T-helper 2 cell treated with Interferon-gamma antibody and Interleukin-4, amounts not matched to agents 5 μg/mL and 100 μg/mL, for 36 hours (primary cell): ENCODE data around the gene PCP4.

Experiments
- DNase-seq: peaks from one replicate; pipeline ENCODE4 v3.0.0; 2021; ENCODE audit warnings: low spot score
- H3K27ac Mint-ChIP-seq: one replicate; pipeline ENCODE4 v1.8.0; 2021; ENCODE audit warnings: mild to moderate bottlenecking, mixed read lengths
- H3K27me3 Mint-ChIP-seq: one replicate; pipeline ENCODE4 v1.8.0; 2021; ENCODE audit warnings: low read depth, mixed read lengths
- H3K36me3 Mint-ChIP-seq: one replicate; pipeline ENCODE4 v1.8.0; 2021; ENCODE audit warnings: low read depth, mixed read lengths
- H3K4me1 Mint-ChIP-seq: one replicate; pipeline ENCODE4 v1.8.0; 2021; ENCODE audit warnings: low read depth, mixed read lengths
- H3K4me3 Mint-ChIP-seq: one replicate; pipeline ENCODE4 v1.8.0; 2022; ENCODE audit warnings: mild to moderate bottlenecking, moderate library complexity, mixed read lengths
- H3K9me3 Mint-ChIP-seq: one replicate; pipeline ENCODE4 v1.8.0; 2021; ENCODE audit warnings: mixed read lengths

The PCP4 gene

DNA sequence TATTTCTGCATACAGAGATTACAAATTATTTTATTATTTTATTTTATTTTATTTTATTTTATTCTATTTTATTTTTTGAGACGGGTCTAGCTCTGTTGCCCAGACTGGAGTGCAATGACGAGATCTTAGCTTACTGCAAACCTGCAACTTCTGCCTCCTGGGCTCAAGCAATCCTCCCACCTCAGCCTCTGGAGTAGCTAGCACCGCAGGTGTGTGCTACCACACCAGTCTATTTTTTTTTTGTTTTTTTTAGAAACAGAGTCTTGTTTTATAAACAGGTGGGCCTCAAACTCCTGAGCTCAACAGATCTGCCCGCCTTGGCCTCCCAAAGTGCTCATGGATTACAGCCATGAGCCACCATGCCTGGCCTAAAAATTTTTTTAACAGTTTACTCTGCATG lies 88.1 kb downstream of the PCP4 start:
- peaks cover 29% of the 10 kb centered on the region for H3K9me3 Mint-ChIP-seq
- no peak overlapping the region for H3K27ac Mint-ChIP-seq
- no peak overlapping the region for H3K4me3 Mint-ChIP-seq
- H3K27me3 Mint-ChIP-seq = no peaks in the 10 kb centered on the region
- DNase-seq = no peak
- no peaks in the 10 kb centered on the region for H3K36me3 Mint-ChIP-seq
- no peaks in the 10 kb centered on the region for H3K4me1 Mint-ChIP-seq

GRCh38 chr21:39956586-39956985 lies 89.3 kb downstream of the PCP4 start:
- Mint-ChIP-seq H3K27ac (no peak overlapping the region), H3K27me3 (no peaks in the 10 kb centered on the region), H3K36me3 (no peaks in the 10 kb centered on the region), H3K9me3 (peaks cover 23% of the 10 kb centered on the region), H3K4me3 (no peak overlapping the region), H3K4me1 (no peaks in the 10 kb centered on the region)
- no peak for DNase-seq

DNA sequence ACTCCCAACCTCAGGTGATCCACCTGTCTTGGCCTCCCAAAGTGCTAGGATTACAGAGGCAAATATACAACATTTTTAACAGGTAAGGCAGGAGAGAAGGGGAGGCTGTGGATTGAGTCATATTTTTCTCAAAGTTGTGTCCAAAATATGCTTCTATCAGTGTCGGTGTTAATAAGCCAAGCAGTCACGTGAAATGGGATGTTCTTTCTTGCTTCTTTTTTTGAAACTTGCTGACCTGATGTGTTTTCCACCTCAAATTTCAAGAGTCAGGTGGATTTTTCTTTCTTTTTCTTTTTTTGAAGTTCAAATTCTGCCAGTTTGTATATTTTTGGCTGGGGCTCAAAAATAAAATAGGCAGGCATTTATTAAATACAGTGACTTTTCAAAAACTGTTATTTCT lies 91.5 kb downstream of the PCP4 start:
- H3K4me3 Mint-ChIP-seq = no peak overlapping the region
- H3K27ac Mint-ChIP-seq = no peak overlapping the region
- H3K4me1 Mint-ChIP-seq = no peaks in the 10 kb centered on the region
- no peaks in the 10 kb centered on the region for H3K27me3 Mint-ChIP-seq
- H3K9me3 Mint-ChIP-seq = peaks cover 40% of the 10 kb centered on the region
- no peaks in the 10 kb centered on the region for H3K36me3 Mint-ChIP-seq
- DNase-seq = no peak

GRCh38 chr21:39961251-39961650 lies 94.0 kb downstream of the PCP4 start:
- H3K4me1 Mint-ChIP-seq = no peaks in the 10 kb centered on the region
- no peak for DNase-seq
- no peaks in the 10 kb centered on the region for H3K36me3 Mint-ChIP-seq
- no peaks in the 10 kb centered on the region for H3K27me3 Mint-ChIP-seq
- peaks cover 42% of the 10 kb centered on the region for H3K9me3 Mint-ChIP-seq
- no peak overlapping the region for H3K27ac Mint-ChIP-seq
- H3K4me3 Mint-ChIP-seq = no peak overlapping the region

DNA sequence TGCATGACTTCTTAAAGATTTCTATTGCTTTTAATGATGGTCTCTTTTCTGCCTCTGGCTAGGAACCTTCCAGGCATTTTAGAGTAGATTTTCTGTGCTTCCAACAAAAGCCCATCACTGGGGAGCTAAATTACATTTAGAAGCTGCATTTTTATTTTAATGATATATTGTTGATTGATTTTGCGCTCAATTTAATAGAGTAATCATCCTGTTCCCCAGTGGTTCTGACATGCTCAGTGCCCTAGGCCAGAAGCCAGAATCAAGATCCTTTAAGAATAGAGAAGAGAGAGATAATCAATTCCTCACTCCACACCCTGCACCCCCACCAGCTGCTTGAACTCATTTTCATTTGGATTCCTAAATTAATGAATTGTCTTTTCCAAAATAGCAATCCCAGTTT lies 97.8 kb downstream of the PCP4 start:
- Mint-ChIP-seq H3K4me1 (no peaks in the 10 kb centered on the region), H3K36me3 (no peaks in the 10 kb centered on the region), H3K27me3 (no peaks in the 10 kb centered on the region), H3K27ac (no peak overlapping the region), H3K9me3 (peaks cover 46% of the 10 kb centered on the region), H3K4me3 (no peak overlapping the region)
- DNase-seq = no peak

- Mint-ChIP-seq H3K4me3 (no peak overlapping the region), H3K9me3 (peaks cover 41% of the 10 kb centered on the region), H3K27ac (no peak overlapping the region), H3K4me1 (no peaks in the 10 kb centered on the region), H3K36me3 (no peaks in the 10 kb centered on the region), H3K27me3 (no peaks in the 10 kb centered on the region)
- no peak for DNase-seq
Observed at GRCh38 chr21:39966786-39967185, 99.5 kb downstream of the PCP4 start.

- Mint-ChIP-seq H3K27ac (no peak overlapping the region), H3K36me3 (no peaks in the 10 kb centered on the region), H3K27me3 (no peaks in the 10 kb centered on the region), H3K4me1 (no peaks in the 10 kb centered on the region), H3K9me3 (peaks cover 33% of the 10 kb centered on the region), H3K4me3 (no peak overlapping the region)
- no peak for DNase-seq
Observed at GRCh38 chr21:39968010-39968409, 100.8 kb downstream of the PCP4 start.

DNA sequence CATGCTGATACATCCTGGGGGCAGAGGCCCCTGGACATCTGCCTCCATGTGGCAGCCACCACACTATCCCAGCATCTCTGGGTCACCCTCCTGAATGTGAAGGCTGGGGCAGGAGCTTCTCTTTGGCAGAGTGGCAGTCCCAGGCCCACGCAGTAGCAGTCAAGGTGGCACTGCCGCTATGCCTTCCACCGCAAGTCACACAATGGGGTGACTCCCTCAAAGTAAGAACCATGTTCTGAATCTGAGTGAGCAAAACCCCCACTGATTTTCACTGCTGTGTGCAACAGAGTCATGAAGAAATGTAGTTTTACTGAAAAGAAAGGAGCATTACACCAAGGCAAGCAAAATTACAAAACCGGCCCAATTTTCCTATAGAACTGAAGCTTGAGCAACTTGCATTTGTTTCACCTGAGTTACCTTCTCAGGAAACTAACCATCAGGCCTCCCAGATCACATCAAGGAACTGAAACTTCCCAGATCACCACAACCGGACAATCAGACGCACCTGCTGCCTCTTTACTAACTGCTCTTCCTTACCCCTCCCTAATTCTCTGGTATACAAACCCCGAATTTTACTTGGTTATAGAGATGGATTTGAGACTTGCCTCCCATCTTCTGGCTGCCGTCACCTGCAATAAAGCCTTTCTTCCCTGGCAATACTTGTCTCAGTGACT lies 102.6 kb downstream of the PCP4 start:
- no peaks in the 10 kb centered on the region for H3K36me3 Mint-ChIP-seq

DNA sequence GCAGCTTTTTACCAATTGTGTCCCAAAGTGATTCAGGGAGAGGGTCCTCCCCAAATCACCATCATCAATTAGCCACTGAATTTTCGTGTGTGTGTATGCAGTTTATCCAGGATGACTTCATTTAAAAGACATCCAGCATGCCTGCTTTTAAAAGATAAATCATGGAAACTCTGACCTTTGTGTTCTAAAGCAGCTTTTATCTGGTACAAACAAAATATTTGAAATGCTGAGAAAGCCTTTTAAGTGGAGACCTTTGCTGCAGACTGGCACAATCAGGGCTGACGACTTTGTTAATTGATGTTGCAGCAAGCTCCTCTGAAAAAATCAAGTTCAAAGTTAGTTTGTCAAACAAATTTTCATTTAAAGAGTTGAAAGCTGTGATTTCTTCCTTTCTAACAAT lies 104.7 kb downstream of the PCP4 start:
- H3K36me3 Mint-ChIP-seq = no peaks in the 10 kb centered on the region

More for the DNA sequence above, 102.6 kb downstream of the PCP4 start:
- DNase-seq = no peak
- H3K9me3 Mint-ChIP-seq = peaks cover 21% of the 10 kb centered on the region
- H3K27me3 Mint-ChIP-seq = no peaks in the 10 kb centered on the region
- no peak overlapping the region for H3K27ac Mint-ChIP-seq
- no peaks in the 10 kb centered on the region for H3K4me1 Mint-ChIP-seq
- H3K4me3 Mint-ChIP-seq = no peak overlapping the region

DNA sequence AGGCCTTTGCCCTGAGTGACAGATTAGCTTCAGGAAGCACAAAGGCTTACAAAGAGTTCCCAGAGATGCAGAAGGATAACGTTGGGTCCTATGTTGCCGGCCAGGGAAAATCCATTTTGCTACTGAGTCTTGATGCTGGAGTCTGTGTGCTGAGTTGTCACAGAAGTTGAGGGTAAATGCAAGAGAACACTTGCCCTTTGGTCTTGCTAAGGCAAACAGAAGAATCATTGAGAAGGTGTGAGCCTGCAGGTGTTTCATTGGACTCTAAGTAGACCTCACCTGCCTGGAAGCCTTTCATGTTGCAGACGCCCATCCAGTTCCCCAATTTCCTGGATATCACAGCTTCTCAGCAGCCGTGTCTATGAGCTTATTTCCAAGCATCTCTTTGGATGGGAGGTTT lies 105.2 kb downstream of the PCP4 start:
- no peak for DNase-seq
- Mint-ChIP-seq H3K27ac (no peak overlapping the region), H3K27me3 (no peaks in the 10 kb centered on the region), H3K36me3 (no peaks in the 10 kb centered on the region), H3K9me3 (peaks cover 20% of the 10 kb centered on the region), H3K4me1 (no peaks in the 10 kb centered on the region), H3K4me3 (no peak overlapping the region)

More for the DNA sequence above, 104.7 kb downstream of the PCP4 start:
- no peak overlapping the region for H3K4me3 Mint-ChIP-seq
- DNase-seq = no peak
- no peaks in the 10 kb centered on the region for H3K27me3 Mint-ChIP-seq
- H3K27ac Mint-ChIP-seq = no peak overlapping the region
- H3K9me3 Mint-ChIP-seq = peaks cover 19% of the 10 kb centered on the region
- no peaks in the 10 kb centered on the region for H3K4me1 Mint-ChIP-seq

DNA sequence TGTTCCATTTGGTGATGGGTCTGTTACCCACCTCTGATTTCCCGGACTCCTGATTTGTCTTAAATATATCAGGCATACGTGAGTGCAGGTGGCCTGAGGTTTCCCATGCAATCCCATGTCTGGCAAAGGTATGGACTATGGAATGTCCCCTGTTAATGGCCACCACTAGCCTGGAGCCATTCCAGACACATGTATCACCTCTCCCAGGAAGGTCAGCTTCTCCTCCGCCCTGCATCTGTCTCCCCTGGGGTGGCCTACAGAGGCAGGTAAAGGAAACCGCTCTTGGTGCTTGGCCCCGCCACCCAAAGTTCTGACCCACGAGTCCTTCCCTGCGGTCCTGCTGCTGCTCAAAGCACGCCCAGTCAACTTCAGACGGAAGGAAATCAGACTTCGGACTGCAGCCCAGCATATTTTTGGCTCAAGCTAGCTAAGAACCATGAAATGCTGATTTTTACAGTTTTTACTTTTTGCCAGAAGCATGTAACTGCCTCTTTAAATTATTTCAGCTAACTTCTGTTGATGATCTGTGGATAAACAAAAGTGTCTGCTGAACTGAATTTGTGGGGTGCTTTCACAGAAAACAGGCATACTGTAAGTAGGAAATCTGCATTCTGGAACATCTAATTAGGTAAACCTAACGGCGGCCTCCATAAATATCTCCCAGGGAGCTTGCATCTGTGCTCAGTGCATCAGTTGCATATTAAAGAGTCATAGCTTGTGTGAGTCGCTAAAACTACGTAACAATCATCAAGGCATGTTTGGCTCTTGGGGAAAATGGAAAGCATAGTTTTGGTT lies 105.9 kb downstream of the PCP4 start:
- Mint-ChIP-seq H3K4me1 (no peaks in the 10 kb centered on the region), H3K27ac (no peak overlapping the region), H3K36me3 (no peaks in the 10 kb centered on the region), H3K9me3 (peaks cover 20% of the 10 kb centered on the region), H3K27me3 (no peaks in the 10 kb centered on the region), H3K4me3 (no peak overlapping the region)
- DNase-seq = no peak

GRCh38 chr21:39976800-39977199 lies 109.6 kb downstream of the PCP4 start:
- H3K27ac Mint-ChIP-seq = no peak overlapping the region
- no peaks in the 10 kb centered on the region for H3K4me1 Mint-ChIP-seq
- H3K36me3 Mint-ChIP-seq = no peaks in the 10 kb centered on the region
- peaks cover 17% of the 10 kb centered on the region for H3K9me3 Mint-ChIP-seq
- H3K4me3 Mint-ChIP-seq = no peak overlapping the region
- DNase-seq = no peak
- H3K27me3 Mint-ChIP-seq = no peaks in the 10 kb centered on the region
